Inferior parietal cortex (tissue), 1 donor: ENCODE results near the gene GRK6.
"Not testable (repeated sequence)": the region's sequence is repeated elsewhere in the genome, so short reads cannot be mapped to it uniquely, and the experiment has no call there.

Experiments used
- DNase-seq: peaks from one replicate; pipeline ENCODE4 v3.0.0-alpha.2; 2016; ENCODE audit errors: extremely low spot score

The GRK6 gene

DNA sequence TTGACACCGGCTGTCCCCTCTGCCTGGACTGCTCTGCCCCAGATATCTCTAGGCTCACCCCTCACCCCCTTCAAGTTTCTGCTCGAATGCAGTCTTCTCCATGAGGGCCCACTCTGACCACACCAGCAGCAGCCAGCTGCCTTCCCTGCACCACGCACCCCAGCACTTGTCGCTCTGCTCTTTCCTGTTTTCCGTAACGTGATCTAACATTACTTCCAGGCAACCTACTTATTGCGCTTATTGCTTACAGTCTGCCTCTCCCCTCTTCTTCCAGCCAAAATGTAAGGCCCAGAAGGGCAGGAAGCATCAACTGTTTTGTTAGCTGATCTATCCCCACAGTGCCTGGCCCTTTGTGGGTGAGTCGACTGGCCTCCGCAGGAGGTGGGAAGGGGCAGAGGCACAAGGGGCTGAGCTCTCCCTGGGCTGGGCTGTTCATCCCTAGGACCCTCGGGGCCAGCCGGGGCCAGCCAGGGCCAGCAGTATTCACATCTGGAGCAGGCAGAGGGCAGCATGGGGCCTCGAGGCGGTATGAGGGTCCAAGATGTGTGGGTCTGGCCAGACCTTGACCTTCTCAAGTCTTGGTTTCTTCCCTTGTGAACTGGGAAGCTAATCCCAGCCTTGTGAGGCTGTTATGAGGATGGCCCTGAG is 58.5 kb downstream of the GRK6 start:
- no peak for DNase-seq

DNA sequence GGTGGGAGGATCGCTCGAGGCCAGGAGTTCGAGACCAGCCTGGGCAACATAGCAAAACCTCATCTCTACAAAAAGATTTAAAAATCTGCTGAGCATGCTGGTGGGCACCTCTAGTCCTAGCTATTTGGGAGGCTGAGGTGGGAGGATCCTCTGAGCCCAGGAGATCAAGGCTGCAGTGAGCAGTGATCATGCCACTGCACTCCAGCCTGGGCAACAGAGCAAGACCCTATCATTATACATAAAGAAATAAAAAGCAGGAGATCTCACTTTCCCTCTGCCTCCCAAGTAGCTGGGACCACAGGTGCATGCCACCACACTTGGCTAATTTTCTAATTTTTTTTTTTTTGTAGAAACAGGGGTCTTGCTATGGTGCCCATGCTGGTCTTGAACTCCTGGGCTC is 59.3 kb downstream of the GRK6 start:
- not testable (repeated sequence) for DNase-seq

DNA sequence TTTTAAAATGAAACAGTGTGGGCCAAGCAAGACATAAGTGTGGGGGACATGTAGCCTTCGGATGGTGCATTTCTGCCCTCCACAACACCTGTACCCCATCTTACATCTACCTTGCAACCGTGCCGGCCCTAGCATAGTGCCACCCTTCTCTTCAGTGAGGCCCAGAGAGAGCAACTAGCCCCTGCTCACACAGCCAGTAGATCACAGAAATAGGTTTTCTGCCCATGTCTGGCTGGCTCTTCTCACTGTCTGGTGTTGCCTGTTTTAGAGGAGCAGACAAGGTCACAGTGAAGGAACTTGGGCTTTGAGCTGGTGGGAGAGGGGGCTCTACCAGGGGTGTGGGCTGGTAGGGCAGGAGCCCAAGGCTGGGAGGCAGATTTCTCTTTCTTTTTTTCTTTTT is 59.8 kb downstream of the GRK6 start:
- no peak for DNase-seq

DNA sequence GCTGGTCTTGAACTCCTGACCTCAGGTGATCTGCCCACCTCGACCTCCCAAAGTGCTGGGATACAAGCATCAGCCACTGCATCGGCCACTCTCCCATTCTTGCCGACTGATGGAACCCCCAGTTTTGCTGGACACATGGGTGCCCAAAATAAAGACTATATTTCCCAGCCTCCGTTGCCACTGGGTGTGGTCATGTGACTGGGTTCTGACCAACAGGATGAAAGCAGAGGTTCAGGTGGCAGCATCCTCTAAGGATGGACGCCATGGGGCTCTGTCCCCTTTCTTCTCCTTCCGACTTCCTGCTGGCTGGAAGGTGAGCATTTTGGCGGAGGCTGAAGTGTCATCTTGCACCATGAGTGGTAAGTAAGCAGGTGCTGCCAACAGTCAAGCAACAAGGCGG is 60.7 kb downstream of the GRK6 start:
- no peak for DNase-seq

DNA sequence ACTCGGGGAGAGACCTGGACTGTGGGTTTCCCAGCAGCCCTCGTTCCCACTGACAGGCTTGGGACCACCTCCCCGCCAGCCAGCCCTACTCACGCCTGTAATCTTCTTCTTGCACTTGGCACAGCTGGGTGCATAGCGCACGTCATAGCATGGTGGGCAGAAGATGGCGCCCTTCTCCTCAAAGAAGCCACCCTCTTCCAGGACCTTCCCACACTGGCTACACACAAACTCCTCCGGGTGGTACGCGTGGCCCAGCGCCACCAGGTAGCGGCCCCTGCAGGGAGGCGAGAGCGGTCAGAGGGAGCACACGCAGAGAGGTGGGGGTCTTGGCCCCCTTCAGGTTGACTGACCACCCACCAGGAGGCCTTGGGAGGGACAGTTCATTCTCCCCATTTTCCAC is 61.5 kb downstream of the GRK6 start:
- DNase-seq, result no peak

DNA sequence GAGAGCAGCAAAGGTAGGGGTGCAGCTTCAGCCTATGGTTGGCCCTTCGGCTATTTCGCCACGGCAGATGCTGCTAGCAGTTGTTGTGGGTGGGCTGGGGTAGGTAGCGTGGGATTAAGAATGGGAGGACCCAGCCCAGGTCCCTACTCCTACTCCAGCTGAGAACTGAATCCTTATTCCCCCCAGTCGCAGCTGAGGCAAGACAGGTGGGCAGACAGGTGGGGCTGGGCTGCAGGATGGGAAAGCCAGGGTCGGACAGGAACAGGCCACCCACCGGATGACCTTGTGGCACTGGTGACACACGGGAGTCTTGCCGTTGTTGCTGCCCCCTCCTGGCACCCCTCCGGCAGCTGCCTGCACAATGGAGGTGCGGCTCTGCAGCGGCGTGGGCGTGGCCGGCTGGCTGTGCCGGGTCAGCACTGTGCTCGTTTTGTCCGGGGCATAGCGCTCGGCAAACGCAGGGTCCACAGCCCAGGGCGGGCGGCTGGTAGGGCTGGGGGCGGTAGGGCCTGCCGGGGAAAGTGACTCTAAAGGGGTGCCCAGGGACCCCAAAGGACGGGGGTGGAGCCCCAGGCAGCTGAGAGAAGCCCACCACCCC is 62.7 kb downstream of the GRK6 start:
- no peak for DNase-seq

DNA sequence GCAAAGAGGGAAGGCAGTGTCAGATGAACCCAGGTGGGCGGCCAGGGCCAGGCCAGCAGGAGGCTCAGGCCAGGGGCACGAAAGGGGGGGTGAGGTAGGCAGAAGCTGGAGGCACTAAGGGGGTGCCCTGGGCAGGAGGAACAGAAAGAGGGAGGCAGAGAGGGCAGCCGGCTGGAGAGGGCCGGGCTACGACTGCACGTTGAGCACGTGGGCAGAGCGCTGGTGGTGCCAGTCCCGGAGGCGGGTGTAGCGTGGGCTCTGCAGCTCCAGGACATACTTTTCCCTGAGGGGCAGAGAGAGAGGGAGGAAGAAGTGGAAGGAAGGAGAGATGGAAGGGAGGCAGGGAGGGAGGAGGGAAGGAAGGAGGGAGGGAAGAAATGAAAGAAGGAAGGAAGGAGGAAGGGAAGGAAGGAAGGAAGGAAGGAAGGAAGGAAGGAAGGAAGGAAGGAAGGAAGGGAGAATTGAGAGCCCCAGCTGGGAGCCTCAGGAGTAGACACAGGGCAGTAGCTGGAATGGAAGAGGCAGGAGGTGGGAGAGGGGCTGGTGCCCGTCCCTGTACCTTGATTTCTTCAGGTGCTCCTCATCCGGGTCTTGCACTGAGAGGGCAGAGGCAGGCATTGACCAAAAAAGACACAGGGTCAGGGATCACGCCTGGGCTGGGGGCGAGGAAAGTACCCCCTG is 64.0 kb downstream of the GRK6 start:
- DNase-seq, result no peak

DNA sequence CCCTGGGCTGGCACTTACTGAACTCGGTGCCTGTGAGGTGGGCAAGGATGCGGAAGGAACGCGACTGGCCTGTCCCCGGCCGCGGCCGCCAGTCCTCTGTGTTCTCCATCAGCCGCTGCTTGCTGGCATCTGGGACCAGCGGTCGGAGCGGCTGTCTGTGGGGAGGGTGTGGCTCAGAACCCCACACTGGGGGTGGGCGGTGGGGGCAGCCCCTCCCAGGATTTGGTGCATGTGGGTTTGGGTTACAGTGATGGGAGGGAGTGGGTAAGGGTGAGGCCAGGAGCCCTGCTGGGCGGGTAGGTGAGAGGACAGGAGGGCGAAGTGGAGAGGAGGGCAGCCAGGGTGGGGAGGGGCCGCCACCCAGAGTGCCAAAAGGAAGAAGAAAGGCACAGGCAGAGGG is 64.5 kb downstream of the GRK6 start:
- DNase-seq, result no peak

DNA sequence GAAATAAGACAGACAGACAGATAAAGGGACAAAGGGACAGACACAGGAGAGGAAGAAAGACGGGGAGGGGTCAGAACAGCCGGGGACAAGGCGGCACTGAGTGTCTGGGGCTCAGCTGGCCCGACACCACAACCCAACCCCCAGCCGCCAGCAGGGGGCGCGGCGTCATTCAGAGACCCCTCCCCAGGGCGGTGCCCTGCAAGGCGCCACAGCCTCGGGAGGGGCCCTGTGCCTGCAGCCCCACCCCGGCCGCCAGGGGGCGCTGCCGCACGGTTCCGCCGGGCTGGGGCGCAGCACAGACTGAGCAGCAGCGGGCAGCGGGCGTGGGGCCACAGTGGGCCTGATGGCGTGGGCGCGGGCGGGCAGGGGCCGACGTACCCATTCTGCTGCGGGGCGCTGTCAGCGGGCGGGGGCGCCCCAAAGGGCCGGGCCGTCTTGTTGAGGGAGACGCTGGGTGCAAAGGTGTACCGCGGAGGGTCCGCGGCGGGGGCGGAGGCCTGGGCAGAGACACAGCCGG is 65.0 kb downstream of the GRK6 start:
- DNase-seq, result no peak

DNA sequence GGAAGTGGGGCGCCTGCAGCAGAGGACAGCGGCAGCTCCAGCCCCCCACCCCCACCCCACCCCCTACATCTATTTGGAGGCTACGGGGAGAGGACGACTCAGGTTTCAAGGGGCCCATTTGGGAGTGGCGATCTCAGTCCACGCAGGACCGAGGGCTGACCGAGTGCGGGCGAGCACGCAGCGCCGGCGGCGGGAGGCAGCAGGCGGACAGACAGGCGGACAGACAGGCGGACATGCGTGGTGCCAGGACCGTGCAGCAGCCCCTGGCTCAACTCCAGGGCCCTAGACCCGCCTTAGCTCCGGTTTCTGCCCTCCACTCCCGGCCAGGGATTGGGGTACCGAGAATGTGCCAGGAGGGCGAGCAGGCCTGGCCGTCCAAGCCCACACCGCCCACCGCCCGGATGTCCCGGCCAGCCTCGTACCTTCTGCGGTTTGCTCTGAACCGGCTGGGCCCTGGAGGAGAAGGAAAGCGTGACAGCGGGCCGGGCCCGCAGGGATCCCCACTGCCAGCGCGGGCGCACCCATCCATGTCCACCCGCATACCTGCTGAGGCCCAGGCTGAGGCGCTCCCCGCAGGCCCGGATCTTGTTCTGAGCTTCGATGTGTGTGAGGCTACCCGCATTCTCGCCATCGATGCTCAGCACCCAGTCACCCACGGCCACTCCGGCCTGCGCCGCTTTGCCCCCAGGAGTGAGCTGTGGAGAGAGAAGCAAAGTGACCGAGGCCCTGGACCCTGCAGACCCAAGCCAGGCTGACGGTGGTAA is 65.7 kb downstream of the GRK6 start:
- DNase-seq, result no peak
